K562 treated with DMSO at 1 percent for 4 hours (cell line): ENCODE measurements around the gene IL5. TPM values are rescaled to one million over a fixed set of nuclear protein-coding genes. Genes with fewer than 3 reads are reported as not detected.

Source experiments
- total RNA-seq: library from RNA; unstranded; fragments of 300-600 nt; gene quantifications from 2 replicates; pipeline ENCODE4 v1.2.3, GENCODE V29; 2022; ENCODE audit not compliant: insufficient read depth

IL5 gene
- not detected in 2 replicates for total RNA-seq

GRCh38 chr5:132543472-132544201 lies at the start of gene IL5:
Gene IL5 (minus strand): TSS chr5:132543522. CDS start chr5:132543478, 44 bp downstream.

GRCh38 chr5:132556763-132557477 lies 13.6 kb upstream of the IL5 start, which contains the start of gene RAD50:
Gene RAD50 (plus strand): TSS chr5:132556977. CDS start chr5:132557325, 348 bp downstream.

Other genes starting within 250 kb of the IL5 start
- 0.38 and 0.97 TPM in 2 replicates for gene SLC22A4, start 249.1 kb downstream of the IL5 start, total RNA-seq
- 7.8 and 9.1 TPM in 2 replicates for gene SLC22A5, start 173.8 kb downstream of the IL5 start, total RNA-seq
- gene IRF1, start 52.7 kb downstream of the IL5 start, total RNA-seq, result 20.8 and 29.4 TPM in 2 replicates
- 15.6 and 16.4 TPM in 2 replicates for gene RAD50, start 13.5 kb upstream of the IL5 start, total RNA-seq
- gene IL13, start 114.7 kb upstream of the IL5 start, total RNA-seq, result not detected in 2 replicates
- gene IL4, start 130.5 kb upstream of the IL5 start, total RNA-seq, result not detected in 2 replicates
- gene KIF3A, start 194.0 kb upstream of the IL5 start, total RNA-seq, result 1.7 and 3.5 TPM in 2 replicates
- 14.3 and 19.8 TPM in 2 replicates for gene CCNI2, start 203.9 kb upstream of the IL5 start, total RNA-seq
- gene SEPTIN8, start 233.7 kb upstream of the IL5 start, total RNA-seq, result 90.9 and 125 TPM in 2 replicates